Mammary epithelial cell (primary cell): Measurements from ENCODE around the gene HES4.

ENCODE experiments used
- EZH2 ChIP-seq: IDR thresholded peaks from 2 replicates; pipeline ENCODE4 v1.6.1; 2012; ENCODE audit warnings: low read length, inconsistent platforms, borderline replicate concordance
- TF ChIP-seq, protein P1 (sequence below), 2 donors: IDR thresholded peaks in 1 of 2; conservative IDR thresholded peaks in 1 of 2; 2 replicates each; pipeline ENCODE4 v1.5.1; 2011 to 2012; ENCODE audit warnings: inconsistent platforms in 2 of 2, low read length in 2 of 2, mild to moderate bottlenecking in 2 of 2, control low read depth in 1 of 2, low read depth in 1 of 2; ENCODE audit not compliant: insufficient read depth in 1 of 2; ENCODE audit errors: extremely low read depth in 1 of 2

- TF ChIP-seq, protein P1, sequence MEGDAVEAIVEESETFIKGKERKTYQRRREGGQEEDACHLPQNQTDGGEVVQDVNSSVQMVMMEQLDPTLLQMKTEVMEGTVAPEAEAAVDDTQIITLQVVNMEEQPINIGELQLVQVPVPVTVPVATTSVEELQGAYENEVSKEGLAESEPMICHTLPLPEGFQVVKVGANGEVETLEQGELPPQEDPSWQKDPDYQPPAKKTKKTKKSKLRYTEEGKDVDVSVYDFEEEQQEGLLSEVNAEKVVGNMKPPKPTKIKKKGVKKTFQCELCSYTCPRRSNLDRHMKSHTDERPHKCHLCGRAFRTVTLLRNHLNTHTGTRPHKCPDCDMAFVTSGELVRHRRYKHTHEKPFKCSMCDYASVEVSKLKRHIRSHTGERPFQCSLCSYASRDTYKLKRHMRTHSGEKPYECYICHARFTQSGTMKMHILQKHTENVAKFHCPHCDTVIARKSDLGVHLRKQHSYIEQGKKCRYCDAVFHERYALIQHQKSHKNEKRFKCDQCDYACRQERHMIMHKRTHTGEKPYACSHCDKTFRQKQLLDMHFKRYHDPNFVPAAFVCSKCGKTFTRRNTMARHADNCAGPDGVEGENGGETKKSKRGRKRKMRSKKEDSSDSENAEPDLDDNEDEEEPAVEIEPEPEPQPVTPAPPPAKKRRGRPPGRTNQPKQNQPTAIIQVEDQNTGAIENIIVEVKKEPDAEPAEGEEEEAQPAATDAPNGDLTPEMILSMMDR (conservative IDR thresholded peaks at IDR 0.05 in 1 of 2, IDR thresholded peaks at IDR 0.05 in 1 of 2; ENCODE audit: extremely low read depth in 1 of 2, insufficient read depth in 1 of 2, low read depth in 1 of 2, low read length in 2 of 2) = no peak
- TF ChIP-seq EZH2 = no peak
Measured at GRCh38 chr1:1005774-1006304, 5.9 kb upstream of the HES4 start.
